Esophagus mucosa (tissue), 1 donor: ENCODE data around the gene PDSS2. TPM values are rescaled to one million over a fixed set of nuclear protein-coding genes. Genes with fewer than 3 reads are reported as not detected.
"Not testable (repeated sequence)": the region's sequence is repeated elsewhere in the genome, so short reads cannot be mapped to it uniquely, and the experiment has no call there.

Experiments
- ATAC-seq: fragments of 200-7000 bp; cut with Tn5 transposase; one replicate; pipeline ENCODE4 v1.9.1; 2020
- total RNA-seq: library from RNA; stranded (reverse); gene quantifications from one replicate; pipeline ENCODE4 v1.2.4, GENCODE V29; 2023
- donor health status: DM: yes; HTN: yes; CAD: no.

PDSS2 gene
- total RNA-seq, 1 donor from 2014 or later = 13.2 TPM

DNA sequence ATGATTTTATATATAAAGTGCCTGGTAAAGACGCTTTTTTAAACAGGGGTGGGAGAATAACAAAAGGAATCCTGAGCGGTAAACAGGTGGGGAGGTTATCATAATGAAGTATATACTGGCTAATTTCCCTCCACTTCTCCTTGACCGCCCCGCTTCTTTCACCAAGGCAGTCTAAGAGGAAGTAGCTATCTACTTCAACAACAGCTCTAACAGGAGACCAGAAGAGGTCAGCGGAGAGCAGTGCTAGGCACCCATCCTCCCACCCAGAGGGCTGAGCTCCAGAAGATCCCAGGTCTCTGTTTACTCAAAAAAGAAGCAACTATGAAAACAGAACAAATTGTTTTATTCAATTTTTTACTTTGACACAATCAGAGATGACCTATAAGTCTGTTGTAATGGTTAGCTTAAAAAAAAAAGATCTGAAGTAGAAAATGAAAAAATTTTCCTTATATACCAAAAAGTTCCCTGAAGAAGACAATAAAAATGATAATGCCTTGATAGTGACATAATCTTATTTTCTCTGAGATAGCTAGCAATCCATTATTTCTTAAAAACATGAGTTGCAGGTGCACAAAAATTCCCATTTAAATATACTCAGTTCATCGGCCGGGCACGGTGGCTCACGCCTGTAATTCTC, 141.1 kb downstream of the PDSS2 start:
- ATAC-seq = peak; percentile 58

DNA sequence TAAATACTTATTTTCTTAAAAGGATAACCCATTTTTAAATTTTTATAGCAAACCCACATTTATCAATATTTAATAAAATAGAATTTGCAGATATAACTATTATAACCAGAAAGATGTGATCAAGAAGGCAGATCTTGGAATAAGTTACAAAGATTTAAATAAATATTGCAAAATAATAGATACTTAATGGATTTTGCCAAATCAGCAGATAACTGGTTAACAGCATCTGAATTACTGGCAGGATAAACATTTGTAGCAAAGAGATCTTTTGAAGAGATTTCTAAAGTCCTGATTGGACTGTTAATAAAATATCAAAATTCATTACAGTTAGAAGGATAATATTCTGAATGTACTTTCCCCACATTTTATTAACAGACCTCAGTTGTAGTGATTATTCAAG, 144.2 kb downstream of the PDSS2 start:
- ATAC-seq = no peak

DNA sequence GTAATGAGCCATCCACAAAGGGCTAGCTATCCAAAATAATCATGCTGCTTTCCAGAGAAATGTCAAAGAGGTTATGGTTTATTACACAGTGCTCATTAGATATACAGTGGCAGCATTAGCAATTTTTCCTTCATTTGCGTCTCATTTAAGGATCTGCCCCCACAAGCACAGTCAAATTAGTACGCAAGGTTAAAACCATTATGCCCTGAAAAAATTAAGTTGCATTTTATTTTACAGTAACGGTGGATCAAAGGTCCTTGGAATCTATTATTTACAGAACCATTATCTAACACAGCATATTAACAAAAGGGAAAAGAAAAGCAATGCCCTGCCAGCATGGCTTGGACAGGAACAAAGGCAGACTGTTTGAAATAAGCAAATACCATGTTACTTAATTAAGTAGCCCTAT, 144.8 kb downstream of the PDSS2 start:
- no peak for ATAC-seq

DNA sequence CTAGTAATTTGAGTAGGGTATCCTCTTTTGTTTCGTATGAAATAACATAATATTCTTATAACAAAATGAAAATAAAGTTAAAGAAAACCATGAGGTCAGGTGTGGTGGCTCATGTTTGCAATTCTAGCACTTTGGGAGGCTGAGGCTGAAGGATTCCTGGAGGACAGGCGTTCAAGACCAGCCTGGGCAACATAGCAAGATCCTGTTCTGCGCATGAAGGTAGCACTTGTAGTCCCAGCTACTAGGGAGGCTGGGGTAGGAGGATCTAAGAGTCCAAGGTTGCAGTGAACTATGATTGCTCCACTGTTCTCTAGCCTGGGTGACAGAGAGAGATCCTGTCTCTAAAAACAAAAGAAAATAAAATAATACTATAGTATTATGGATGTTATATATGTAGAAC, 145.6 kb downstream of the PDSS2 start:
- no peak for ATAC-seq

DNA sequence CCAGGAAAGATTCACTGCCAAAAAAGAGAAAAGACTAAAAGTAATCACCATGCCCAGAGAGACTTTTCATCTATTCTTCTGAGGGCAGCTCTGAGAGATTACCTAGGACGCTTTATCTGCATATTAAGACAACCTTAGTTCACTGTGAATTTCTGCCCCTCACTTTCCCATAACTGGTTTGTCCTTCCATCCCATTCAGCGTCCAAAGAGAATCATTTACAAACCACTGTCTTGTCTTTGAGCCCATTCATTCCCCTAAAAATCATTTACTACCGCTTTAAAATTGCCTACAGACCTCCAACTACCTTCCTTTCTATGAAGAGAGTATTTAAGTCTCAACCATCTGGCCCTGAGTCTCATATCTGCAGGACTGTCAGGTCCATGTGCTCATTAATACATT, 149.0 kb downstream of the PDSS2 start:
- no peak for ATAC-seq

DNA sequence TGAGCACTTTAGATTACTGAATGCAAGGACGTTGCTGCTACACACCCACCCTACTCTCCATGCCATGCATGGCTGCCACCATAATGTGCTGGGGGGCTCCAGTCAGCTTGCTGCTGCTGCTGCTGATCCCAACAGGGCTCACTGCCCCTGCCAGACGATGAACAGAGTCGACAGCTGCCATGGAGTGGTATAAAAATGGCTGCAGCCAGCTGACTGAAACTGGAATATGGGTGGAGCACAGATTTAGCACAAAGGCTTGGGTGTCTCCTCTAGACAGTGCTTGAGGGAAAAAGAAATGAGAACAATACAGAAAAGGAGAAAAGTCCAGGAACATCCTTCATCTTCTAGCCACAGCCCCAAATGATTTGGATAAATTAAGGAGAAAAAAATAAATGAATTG, 150.7 kb downstream of the PDSS2 start:
- ATAC-seq = no peak

DNA sequence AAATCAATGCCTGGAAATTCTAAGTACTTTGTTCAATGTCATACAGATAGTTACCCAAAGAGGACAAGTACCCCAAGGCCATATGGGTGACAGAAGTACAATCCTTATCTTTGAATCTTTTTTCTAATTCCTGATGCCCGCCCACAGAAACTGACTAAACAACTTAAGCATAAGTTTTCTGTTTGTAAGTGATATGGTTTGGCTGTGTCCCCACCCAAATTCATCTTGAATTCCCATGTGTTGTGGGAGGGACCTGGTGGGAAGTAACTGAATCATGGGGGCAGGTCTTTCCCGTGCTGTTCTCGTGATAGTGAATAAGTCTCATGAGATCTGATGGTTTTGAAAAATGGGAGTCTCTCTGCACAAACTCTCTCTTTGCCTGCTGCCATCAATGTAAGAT, 153.4 kb downstream of the PDSS2 start:
- not testable (repeated sequence) for ATAC-seq

DNA sequence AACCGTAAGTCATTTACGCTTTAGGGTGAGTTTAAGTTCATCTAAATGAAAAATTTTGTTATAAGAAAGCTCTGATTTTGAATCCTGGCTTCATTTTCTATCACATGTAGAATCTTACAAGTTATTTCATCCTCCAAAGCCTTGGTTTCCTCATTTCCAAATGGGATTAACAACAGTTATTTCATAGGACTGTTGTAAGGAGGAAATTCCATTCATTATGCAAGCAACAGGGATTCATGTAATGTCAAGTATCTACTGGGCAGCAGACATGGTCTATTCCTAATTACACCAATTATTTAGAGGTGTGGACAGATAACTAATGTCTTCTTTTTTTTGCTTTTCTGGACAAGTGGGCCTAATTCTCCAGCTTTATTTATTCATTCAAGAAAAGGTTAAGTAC, 154.0 kb downstream of the PDSS2 start:
- no peak for ATAC-seq

DNA sequence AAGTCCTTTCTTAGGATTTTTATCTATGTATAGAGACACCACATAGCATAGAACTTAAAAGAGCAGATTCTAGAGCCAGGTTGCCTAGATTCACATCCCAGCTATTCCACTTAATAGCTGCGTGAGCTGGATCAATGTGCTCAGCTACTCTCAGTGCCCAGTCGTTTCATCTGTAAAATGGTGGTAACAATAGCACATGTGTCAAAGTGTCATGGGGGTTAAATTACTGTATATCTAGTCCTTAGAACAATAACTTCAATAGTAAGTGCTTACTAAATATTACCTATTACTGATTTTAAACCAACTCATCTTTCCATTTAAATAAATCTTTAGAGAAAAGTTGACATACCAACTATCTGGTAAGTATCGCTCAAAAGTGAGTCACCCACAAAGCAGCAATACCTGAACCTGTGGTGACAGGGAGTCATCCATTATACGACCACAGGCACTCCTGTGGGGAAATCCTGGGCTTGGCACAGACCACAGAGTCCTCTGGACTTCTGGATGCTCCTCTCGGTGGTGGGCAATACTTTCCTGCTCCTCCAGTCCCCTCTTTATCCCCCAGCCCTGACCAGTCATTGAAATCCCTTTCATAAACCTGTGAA, 154.8 kb downstream of the PDSS2 start:
- peak; percentile 70 for ATAC-seq

DNA sequence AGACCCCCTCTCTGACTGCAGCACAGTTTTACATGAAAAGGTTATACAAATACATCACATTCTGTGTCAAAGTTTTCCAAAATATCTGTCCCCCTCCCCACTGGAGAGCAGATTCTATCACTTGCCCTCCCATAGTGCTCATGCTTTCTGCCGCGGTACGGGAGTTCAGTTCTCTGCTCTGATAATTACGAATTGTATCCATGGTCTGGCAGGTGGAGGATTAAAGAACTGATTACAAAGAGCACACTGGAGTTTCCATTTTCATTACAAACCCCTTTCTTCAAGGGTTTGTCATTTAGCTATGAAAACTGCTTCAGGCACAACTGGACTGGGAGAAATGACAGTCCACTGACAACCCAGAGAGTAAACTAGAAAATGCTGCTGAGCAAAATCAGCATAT, 166.0 kb downstream of the PDSS2 start:
- no peak for ATAC-seq

DNA sequence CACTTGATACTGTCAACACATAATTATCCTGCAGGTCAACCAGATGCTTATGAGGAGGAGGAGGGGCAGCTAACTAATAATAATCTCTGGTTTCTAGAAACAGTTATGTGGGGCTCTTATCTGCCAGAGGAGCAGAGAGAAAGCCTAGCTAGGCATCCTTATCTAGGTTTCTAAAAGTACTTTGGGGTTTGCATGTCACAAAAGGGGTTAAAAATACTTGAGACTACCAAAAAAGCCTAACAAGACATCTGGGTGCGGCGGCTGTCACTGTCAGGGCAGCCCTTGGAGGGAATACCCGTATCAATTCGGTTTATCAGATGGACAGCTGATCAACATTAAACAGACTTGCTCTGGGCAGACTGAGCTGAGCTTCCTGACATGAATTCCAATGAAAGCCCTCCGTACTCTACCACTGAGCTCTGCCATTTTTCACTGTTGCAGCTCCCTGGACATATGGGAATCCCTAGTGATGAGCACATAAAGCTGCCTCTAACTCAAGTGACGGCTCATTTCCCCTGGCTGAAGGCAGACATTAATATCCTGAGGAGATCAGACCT, 166.6 kb downstream of the PDSS2 start:
- no peak for ATAC-seq

DNA sequence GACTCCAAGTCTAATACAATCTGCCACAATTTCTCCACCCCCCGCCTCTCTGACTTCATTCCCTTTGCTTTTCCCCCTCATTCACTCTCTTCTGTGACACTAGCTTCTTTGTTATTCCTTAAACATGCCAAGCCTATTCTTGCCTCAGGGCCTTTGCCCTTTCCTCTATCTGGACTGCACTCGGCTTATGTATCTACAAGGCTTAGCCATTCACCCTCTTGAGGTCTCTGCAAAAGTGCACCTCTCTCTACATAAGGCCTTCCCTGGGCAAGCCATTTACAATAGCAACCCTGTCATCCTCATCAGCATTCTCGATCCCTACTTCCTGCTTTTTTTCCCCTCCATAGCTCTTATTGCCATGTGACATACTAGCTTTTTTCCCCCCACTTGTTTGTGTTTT, 168.9 kb downstream of the PDSS2 start:
- no peak for ATAC-seq

DNA sequence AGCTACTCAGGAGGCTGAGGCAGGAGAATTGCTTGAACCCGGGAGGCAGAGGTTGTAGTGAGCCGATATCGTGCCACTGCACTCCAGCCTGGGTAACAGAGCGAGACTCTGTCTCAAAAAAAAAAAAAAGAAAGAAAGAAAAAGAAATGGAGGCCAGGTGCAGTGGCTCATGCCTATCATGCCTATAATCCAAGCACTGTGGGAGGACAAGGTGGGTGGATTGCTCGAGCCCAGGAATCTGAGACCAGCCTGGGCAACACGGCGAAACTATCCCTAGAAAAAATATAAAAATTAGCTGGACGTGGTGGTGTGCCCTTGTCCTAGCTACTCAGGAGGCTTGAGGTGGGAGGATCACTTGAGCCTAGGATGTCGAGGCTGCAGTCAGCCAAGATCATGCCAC, 170.1 kb downstream of the PDSS2 start:
- ATAC-seq = not testable (repeated sequence)

DNA sequence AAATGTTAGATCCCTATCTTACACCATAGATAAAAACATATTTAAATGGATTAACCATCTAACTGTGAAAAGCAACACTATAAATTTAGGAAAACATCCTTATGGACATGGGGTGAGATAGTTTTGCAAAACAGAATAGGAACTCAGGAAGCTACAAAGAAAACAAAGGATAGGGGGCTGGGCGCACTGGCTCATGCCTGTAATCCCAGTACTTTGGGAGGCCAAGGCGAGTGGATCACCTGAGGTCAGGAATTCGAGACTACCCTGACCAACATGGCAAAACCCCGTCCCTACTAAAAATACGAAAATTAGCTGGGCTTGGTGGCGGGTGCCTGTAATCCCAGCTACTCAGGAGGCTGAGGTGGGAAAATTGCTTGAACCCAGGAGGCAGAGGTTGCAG, 173.7 kb downstream of the PDSS2 start:
- not testable (repeated sequence) for ATAC-seq

DNA sequence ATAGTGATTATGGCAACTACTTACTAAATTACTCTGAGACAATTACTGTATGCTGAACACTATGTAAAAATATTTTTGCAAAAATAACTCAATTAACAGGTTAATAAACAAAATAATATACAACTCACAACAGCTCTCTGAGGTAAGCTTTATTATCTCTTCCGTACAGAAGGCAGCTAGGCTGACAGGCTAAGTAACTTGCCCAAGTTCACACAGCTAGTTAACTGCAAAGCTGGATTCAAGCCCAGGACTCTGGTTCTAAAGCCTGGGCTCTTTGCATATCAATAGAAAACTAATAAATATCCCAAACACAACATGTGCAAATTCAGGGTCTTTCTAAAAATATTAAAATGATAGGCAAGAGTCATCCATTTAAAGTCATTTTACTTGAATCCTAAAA, 174.6 kb downstream of the PDSS2 start:
- ATAC-seq = no peak

DNA sequence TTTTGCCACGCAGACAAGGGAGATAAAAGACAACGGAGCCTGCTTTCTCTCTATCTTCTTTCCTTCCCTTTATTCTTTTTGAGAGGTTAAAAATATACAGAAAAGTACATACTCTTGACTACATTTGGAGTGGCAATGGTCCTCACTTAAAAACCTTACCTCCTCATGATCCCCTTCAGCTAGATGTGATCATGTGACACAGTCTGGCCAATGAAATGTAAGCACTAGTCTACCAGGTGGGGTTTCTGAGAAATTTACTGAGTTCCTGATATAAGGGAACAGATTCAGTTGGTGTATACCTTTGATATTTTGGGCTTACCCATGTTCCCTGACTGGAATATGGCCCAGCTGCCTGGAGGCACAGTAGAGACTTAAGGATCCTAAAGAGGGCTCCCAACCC, 178.6 kb downstream of the PDSS2 start:
- ATAC-seq = no peak

DNA sequence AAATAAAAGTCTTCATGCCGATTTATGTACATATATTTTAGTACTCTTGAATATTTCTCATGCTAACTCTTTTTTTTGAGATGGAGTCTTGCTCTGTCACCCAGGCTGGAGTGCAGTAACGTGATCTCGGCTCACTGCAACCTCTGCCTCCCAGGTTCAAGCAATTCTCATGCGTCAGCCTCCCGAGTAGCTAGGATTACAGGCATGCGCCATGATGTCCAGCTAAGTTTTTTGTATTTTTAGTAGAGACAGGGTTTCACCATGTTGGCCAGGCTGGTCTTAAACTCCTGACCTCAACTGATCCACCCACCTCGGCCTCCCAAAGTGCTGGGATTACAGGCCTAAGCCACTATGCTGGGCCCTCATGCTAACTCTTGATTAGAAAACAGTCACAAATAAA, 179.4 kb downstream of the PDSS2 start:
- ATAC-seq = not testable (repeated sequence)

DNA sequence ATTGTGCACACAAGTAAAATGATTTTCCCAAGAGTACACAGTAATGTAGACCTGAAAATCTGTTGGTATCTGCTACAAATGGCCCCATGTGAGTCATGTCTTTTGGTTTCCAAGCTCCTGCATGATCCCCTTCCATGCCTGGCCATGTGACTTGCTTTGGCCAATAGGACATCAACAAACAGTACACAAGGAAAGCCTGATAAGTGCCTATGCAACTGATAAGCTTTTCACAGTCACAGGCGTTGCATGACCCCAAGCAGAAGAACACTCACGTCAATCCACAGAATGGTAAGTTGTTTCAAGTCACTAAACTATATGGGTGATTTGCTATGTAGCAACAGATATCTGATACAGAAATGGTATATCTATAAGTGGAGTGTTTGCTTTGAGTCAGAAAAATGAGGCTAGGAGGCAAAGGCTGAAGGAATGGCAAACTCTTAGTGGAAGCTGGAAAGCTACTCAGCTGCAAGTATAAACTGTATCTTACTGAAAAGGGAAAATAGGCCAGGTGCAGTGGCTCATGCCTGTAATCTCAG, 184.0 kb downstream of the PDSS2 start:
- no peak for ATAC-seq

DNA sequence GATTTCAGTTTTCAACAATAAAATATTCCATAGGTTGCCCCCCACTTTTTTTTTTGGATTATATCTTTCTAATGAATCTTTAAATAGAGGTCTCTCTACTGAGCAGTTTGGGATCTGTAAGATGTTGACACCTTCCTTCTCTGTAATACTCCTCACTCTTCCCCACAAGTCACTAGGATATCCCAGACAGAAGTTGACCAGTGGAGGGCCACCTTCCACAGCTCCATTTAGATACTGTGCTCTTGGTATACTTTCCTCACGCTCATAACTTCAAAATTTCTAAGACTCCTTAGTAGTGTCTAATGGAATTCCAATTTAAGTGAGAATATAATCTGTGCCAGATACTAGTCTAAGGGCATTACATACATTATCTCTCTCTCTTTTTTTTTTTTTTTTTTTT, 185.1 kb downstream of the PDSS2 start:
- no peak for ATAC-seq

DNA sequence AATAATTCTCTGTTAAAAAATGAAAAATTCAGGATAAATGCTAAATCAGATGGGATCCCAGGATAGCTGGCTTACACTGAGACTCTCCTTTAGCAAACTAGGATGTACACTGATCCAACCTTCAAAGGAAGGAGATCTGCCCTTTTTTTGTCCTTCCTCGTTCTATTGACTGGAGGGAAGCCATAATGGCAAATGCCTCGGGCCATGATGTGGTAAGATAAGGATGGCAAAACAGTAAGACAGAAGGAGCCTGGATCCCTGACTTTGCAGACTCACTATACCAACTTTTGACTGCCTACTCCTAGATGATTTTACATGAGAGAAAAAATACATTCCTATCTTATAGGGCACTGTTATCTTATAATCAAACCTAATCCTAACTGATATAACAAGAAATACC, 187.1 kb downstream of the PDSS2 start:
- ATAC-seq = no peak

DNA sequence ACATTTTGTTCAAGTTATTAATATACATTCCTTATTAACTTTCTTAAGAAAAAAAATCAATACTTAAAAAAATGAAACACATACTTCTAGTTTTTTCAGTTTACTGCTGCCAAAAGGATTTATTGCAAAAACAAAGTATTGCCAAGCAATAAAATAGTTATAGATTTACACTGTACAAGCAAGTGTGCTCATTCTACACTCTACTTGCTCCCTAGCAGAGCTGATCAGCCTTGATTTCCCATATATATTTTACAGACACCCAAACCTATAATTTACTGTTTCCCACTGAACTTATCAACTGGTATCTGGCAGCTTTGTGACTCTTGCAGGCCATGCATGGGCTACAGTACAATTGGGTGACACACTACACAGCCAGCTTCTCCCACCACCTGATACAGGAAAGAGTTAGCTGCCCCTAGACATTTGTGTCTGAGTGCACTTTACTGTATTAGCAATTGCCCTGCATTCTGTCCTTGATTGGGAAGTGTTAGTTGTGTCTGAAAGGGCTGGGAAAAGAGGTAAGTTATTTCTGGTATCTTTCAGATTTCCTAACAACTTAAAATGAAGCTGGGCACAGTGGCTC, 188.1 kb downstream of the PDSS2 start:
- no peak for ATAC-seq

DNA sequence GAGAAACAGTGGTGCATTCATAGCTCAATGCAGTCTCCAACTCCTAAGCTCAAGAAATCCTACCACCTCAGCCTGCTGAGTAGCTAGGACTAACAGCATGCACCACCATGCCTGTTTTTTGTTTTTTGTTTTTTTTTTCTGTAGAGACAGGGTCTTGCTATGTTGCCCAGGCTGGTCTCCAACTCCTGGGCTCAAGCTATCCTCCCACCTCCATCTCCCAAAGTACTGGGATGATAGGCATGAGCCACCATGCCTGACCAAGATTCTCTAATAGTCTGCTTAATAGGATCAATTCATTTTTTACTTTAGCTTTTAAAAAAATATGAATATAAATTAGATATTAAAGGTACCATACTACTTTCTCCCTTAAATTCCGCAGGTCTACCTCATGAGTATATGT, 191.7 kb downstream of the PDSS2 start:
- no peak for ATAC-seq

DNA sequence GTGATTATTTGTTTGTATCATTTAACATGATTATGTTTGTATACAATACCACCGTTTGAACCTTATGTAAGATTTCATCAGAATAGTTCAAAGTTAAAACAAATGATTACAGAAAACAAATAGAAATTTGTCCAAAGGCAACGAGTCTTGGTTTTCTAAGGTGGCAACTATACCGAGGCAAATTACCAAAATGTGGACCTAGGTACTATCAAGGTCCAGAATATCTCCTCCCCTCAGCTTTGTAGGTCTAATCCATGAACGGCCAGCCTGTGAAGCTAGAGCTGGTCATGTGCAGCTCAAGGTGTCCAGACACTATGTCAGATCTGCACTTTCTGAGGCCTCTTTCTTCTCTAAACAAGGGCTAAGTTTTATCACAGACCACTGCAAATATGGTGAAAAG, 192.4 kb downstream of the PDSS2 start:
- ATAC-seq = no peak

DNA sequence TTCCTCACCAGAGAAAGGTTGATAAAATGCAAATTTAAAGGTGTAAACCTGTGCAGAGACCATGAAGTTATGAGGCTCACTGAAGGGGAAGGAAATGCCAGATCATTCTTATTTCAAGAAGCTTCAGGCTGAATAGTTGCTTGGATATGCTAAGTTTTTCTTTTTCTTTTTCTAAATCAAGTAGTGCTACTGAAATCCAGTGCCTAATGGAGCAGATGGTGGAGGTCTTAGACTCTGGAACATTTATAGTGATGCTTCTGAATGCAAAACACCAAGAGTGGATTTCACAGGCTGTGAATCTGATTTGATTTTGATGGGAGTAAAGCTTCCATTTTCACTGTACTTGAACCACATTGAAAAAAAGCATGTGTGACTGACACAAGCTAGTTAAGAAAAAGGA, 192.8 kb downstream of the PDSS2 start:
- ATAC-seq = no peak
